ENCODE data around the gene EFNA5.
A peak's percentile ranks its signal among the peaks of the same experiment; 100 is the strongest.

The EFNA5 gene

GRCh38 chr5:107478068-107478641 lies 192.6 kb downstream of the EFNA5 start:
- DNase-seq: peak; percentile 83

- DNase-seq: peak; percentile 44
These were observed 193.2 kb downstream of the EFNA5 start for GRCh38 chr5:107477492-107477891.

GRCh38 chr5:107476783-107477182 lies 194.0 kb downstream of the EFNA5 start:
- peak; percentile 75 for DNase-seq

GRCh38 chr5:107474716-107475489 lies 195.8 kb downstream of the EFNA5 start:
- DNase-seq: peak; percentile 45

GRCh38 chr5:107474361-107474715 lies 196.4 kb downstream of the EFNA5 start:
- no peak for DNase-seq

- DNase-seq: peak; percentile 90
These were observed 198.1 kb downstream of the EFNA5 start for GRCh38 chr5:107472620-107473064.

- DNase-seq: peak; percentile 66
These were observed 200.5 kb downstream of the EFNA5 start for GRCh38 chr5:107470295-107470582.

- no peak for DNase-seq
These were observed 201.0 kb downstream of the EFNA5 start for GRCh38 chr5:107469485-107470294.

- no peak for DNase-seq
These were observed 201.7 kb downstream of the EFNA5 start for GRCh38 chr5:107469064-107469463.

- no peak for DNase-seq
These were observed 202.5 kb downstream of the EFNA5 start for GRCh38 chr5:107468276-107468675.

- peak; percentile 47 for DNase-seq
These were observed 203.4 kb downstream of the EFNA5 start for GRCh38 chr5:107467137-107467932.

- peak; percentile 53 for DNase-seq
These were observed 204.4 kb downstream of the EFNA5 start for GRCh38 chr5:107466233-107466769.

GRCh38 chr5:107464876-107465275 lies 205.9 kb downstream of the EFNA5 start:
- no peak for DNase-seq

- no peak for DNase-seq
These were observed 206.3 kb downstream of the EFNA5 start for GRCh38 chr5:107464416-107464815.

- DNase-seq: no peak
These were observed 207.0 kb downstream of the EFNA5 start for GRCh38 chr5:107463731-107464130.

- DNase-seq: no peak
These were observed 209.0 kb downstream of the EFNA5 start for GRCh38 chr5:107461770-107462169.

GRCh38 chr5:107460789-107461188 lies 209.9 kb downstream of the EFNA5 start:
- DNase-seq: no peak

GRCh38 chr5:107459605-107460004 lies 211.1 kb downstream of the EFNA5 start:
- DNase-seq: peak; percentile 50

GRCh38 chr5:107458322-107458721 lies 212.4 kb downstream of the EFNA5 start:
- DNase-seq: no peak

- no peak for DNase-seq
These were observed 212.9 kb downstream of the EFNA5 start for GRCh38 chr5:107457881-107458280.

- DNase-seq: peak; percentile 45
These were observed 213.6 kb downstream of the EFNA5 start for GRCh38 chr5:107457138-107457537.

- peak; percentile 94 for DNase-seq
These were observed 214.4 kb downstream of the EFNA5 start for GRCh38 chr5:107456281-107456715.

- DNase-seq: peak; percentile 75
These were observed 215.6 kb downstream of the EFNA5 start for GRCh38 chr5:107455111-107455544.

Measured in NCI-H69 (cell line).